Suprapubic skin (tissue), 4 donors: ENCODE measurements around the gene SHOC2. TPM values are rescaled to one million over a fixed set of nuclear protein-coding genes. Genes with fewer than 3 reads are reported as not detected.

Experiments used
- DNase-seq, 2 donors: peaks; one replicate each; pipeline ENCODE4 v3.0.0-alpha.2; 2019; ENCODE audit warnings: low spot score in 2 of 2
- H3K27ac ChIP-seq: fragments of 200-600 bp; sonication (generic); one replicate; pipeline ENCODE4 v1.5.1; 2019
- H3K27me3 ChIP-seq: fragments of 200-600 bp; sonication (generic); one replicate; pipeline ENCODE4 v1.5.1; 2019
- H3K36me3 ChIP-seq: fragments of 200-600 bp; sonication (generic); one replicate; pipeline ENCODE4 v1.5.1; 2019
- H3K4me1 ChIP-seq: fragments of 200-600 bp; sonication (generic); one replicate; pipeline ENCODE4 v1.5.1; 2019
- H3K4me3 ChIP-seq: fragments of 200-600 bp; sonication (generic); one replicate; pipeline ENCODE4 v1.5.1; 2019; ENCODE audit warnings: mild to moderate bottlenecking
- H3K9me3 ChIP-seq: fragments of 200-600 bp; sonication (generic); one replicate; pipeline ENCODE4 v1.5.1; 2019
- EP300 ChIP-seq: sonication (generic); formaldehyde crosslinking; IDR thresholded peaks from one replicate; pipeline ENCODE4 v1.6.1; 2017; ENCODE audit warnings: antibody characterized with exemption
- POLR2A ChIP-seq, 2 donors: fragments of 450-650 bp; IDR thresholded peaks; one replicate each; pipeline ENCODE4 v1.6.1; 2017; ENCODE audit warnings: antibody characterized with exemption in 2 of 2, mild to moderate bottlenecking in 2 of 2, moderate library complexity in 2 of 2
- POLR2AphosphoS5 ChIP-seq, 3 donors: sonication (generic); formaldehyde crosslinking; IDR thresholded peaks; one replicate each; pipeline ENCODE4 v1.6.1; 2017; ENCODE audit warnings: antibody characterized with exemption in 3 of 3
- WGBS: methylation state at CpG from one replicate; pipeline ENCODE4 v1.1.5; 2018; 5-methylcytosine and 5-hydroxymethylcytosine counted together
- total RNA-seq, 4 donors: library from RNA; depleted of rRNA; stranded (reverse); fragments of >200 nt; gene quantifications; one replicate each; pipeline ENCODE4 v1.1.0, GENCODE V29; 2016
- TF ChIP-seq, protein P1 (sequence below), 2 donors: fragments of 200-600 bp in 1 of 2; fragments of 450-650 bp in 1 of 2; sonication (generic) in 1 of 2; IDR thresholded peaks; one replicate each; pipeline ENCODE4 v1.5.1; 2016 to 2019; ENCODE audit warnings: antibody characterized with exemption in 2 of 2, mild to moderate bottlenecking in 1 of 2, moderate library complexity in 1 of 2

Gene SHOC2
- total RNA-seq, 4 donors from 2014 or later, result 33.8 to 80.8 (median 40.8) TPM

GRCh38 chr10:110947061-110947595, 27.7 kb downstream of the SHOC2 start:
- TF ChIP-seq POLR2A (IDR thresholded peaks at IDR 0.05) (no peak), EP300 (no peak), POLR2AphosphoS5 (IDR thresholded peaks at IDR 0.05) (no peak)
- TF ChIP-seq, protein P1, sequence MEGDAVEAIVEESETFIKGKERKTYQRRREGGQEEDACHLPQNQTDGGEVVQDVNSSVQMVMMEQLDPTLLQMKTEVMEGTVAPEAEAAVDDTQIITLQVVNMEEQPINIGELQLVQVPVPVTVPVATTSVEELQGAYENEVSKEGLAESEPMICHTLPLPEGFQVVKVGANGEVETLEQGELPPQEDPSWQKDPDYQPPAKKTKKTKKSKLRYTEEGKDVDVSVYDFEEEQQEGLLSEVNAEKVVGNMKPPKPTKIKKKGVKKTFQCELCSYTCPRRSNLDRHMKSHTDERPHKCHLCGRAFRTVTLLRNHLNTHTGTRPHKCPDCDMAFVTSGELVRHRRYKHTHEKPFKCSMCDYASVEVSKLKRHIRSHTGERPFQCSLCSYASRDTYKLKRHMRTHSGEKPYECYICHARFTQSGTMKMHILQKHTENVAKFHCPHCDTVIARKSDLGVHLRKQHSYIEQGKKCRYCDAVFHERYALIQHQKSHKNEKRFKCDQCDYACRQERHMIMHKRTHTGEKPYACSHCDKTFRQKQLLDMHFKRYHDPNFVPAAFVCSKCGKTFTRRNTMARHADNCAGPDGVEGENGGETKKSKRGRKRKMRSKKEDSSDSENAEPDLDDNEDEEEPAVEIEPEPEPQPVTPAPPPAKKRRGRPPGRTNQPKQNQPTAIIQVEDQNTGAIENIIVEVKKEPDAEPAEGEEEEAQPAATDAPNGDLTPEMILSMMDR (IDR thresholded peaks at IDR 0.05), result no peak

GRCh38 chr10:110951381-110951780, 32.0 kb downstream of the SHOC2 start:
- H3K4me1 ChIP-seq, result no peaks in the 10 kb centered on the region
- no peak for DNase-seq
- H3K27ac ChIP-seq, result no peak overlapping the region
- 90% methylated on average over 4 of the region's 4 CpGs for WGBS
- no peak overlapping the region for H3K4me3 ChIP-seq
- H3K27me3 ChIP-seq, result no peaks in the 10 kb centered on the region
- no peaks in the 10 kb centered on the region for H3K9me3 ChIP-seq
- H3K36me3 ChIP-seq, result no peaks in the 10 kb centered on the region
- no peak for TF ChIP-seq EP300
- TF ChIP-seq, protein P1 (IDR thresholded peaks at IDR 0.05), result no peak

More at GRCh38 chr10:110947061-110947595, 27.7 kb downstream of the SHOC2 start:
- Histone ChIP-seq H3K4me3 (no peak overlapping the region), H3K27me3 (no peaks in the 10 kb centered on the region), H3K36me3 (peaks cover 3% of the 10 kb centered on the region), H3K27ac (no peak overlapping the region), H3K4me1 (peaks cover 20% of the 10 kb centered on the region), H3K9me3 (no peaks in the 10 kb centered on the region)
- 81% methylated on average over 4 of the region's 4 CpGs for WGBS
- DNase-seq, result no peak

- no peak overlapping the region for H3K27ac ChIP-seq
- WGBS, result 70% methylated on average over 1 of the region's 1 CpG
- H3K4me3 ChIP-seq, result no peak overlapping the region
- peaks cover 5% of the 10 kb centered on the region for H3K4me1 ChIP-seq
- H3K9me3 ChIP-seq, result no peaks in the 10 kb centered on the region
- no peaks in the 10 kb centered on the region for H3K27me3 ChIP-seq
- TF ChIP-seq POLR2AphosphoS5 (IDR thresholded peaks at IDR 0.05) (no peak), EP300 (no peak), POLR2A (IDR thresholded peaks at IDR 0.05) (no peak)
- TF ChIP-seq, protein P1 (IDR thresholded peaks at IDR 0.05), result no peak
- H3K36me3 ChIP-seq, result no peaks in the 10 kb centered on the region
- DNase-seq, result no peak
Measured at GRCh38 chr10:110957606-110958005, 38.2 kb downstream of the SHOC2 start.

GRCh38 chr10:110959379-110960332, 40.3 kb downstream of the SHOC2 start:
- H3K27me3 ChIP-seq, result no peaks in the 10 kb centered on the region
- no peak overlapping the region for H3K27ac ChIP-seq
- no peak for DNase-seq
- no peak for TF ChIP-seq EP300
- H3K4me3 ChIP-seq, result no peak overlapping the region
- no peaks in the 10 kb centered on the region for H3K36me3 ChIP-seq
- no peaks in the 10 kb centered on the region for H3K9me3 ChIP-seq
- H3K4me1 ChIP-seq, result peaks cover 9% of the 10 kb centered on the region
- 30% methylated on average over 4 of the region's 4 CpGs for WGBS

DNA sequence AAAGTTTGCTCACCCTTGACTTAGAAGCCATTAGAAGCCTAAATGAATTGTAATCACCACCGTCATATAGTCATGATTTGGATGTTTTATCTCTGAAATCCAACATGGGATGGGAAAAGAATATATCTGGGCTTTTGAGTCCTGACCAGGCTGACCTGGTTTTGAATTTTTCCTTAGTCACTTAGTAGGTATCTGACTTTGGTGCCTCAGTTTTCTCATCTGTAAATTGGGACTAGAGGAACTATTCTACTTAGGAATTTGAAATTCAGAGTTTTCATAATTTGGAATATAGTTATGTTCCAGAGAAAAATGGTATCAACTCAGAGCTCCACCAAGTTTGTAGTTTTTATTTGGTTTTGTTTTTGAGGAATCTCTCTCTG, 40.9 kb downstream of the SHOC2 start:
- no peaks in the 10 kb centered on the region for H3K27me3 ChIP-seq
- WGBS, result 95% methylated on average over 1 of the region's 1 CpG
- H3K4me1 ChIP-seq, result peaks cover 12% of the 10 kb centered on the region

More for the DNA sequence above, 40.9 kb downstream of the SHOC2 start:
- TF ChIP-seq EP300 (no peak), POLR2AphosphoS5 (IDR thresholded peaks at IDR 0.05) (no peak), POLR2A (IDR thresholded peaks at IDR 0.05) (no peak)
- TF ChIP-seq, protein P1 (IDR thresholded peaks at IDR 0.05), result no peak
- no peaks in the 10 kb centered on the region for H3K9me3 ChIP-seq
- H3K36me3 ChIP-seq, result no peaks in the 10 kb centered on the region
- no peak overlapping the region for H3K27ac ChIP-seq
- DNase-seq, result no peak
- H3K4me3 ChIP-seq, result no peak overlapping the region
